ENCODE results near the gene TDRD10.
"Not testable (repeated sequence)": the region's sequence is repeated elsewhere in the genome, so short reads cannot be mapped to it uniquely, and the experiment has no call there.

Gene TDRD10

DNA sequence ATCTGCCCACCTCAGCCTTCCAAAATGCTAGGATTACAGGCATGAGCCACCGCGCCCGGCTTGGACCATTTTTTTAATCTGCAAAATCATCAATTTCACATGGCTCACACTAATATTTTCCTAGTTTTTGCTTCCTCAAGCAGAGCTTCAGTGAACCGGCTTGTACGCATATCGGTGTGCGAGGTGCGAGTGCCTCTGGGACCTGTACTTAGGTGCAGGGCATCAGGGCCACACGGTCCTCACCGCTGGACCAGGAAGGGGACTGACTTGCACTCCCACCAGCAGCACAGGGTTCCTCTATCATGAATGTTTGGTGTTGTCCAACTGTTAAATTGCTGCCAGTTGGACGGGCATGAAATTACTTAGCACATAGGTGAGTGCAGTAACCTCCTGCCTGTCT, 15.6 kb downstream of the TDRD10 start:
- DNase-seq (ENCODE audit: low spot score), result no peak

DNA sequence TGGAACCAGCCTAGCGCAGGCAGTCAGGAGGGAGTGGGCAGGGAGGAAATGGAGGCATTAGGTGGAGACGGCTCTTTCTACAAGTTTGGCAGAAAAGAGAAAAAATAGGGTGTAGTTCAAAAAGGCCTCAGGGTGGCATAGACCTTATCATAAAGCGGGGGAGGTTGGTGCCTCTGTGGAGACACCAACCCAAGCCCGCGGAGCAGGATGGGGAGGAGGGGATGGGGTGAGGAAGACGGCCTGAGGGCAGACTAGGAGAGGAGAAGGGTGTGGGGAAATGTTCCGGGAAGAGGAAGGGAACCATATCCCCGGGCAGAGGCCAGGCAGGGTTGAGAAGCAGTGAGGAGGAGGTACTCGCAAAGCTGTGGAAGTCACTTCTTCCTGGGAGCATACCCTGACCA, 17.6 kb downstream of the TDRD10 start:
- no peak for DNase-seq (ENCODE audit: low spot score)

DNA sequence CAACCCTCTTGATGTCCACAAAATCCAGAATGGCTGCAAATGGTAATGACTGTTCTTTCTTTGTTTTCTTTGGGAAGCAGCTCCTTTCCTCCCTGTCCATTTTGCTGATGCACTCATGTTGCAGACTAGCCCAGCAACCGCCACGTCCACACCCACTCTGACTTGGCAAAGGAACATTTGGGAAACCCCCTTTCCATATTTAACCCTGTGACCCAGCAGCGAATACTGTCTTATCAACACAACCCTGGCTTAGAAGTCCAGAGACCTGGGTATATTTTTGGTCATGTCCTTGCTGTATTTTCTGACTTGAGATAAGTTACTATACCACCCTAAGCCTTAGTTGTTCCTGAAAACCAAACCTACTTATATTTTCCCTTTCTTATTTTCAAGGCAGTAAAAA, 18.3 kb downstream of the TDRD10 start:
- peak; percentile 20 for DNase-seq (ENCODE audit: low spot score)

DNA sequence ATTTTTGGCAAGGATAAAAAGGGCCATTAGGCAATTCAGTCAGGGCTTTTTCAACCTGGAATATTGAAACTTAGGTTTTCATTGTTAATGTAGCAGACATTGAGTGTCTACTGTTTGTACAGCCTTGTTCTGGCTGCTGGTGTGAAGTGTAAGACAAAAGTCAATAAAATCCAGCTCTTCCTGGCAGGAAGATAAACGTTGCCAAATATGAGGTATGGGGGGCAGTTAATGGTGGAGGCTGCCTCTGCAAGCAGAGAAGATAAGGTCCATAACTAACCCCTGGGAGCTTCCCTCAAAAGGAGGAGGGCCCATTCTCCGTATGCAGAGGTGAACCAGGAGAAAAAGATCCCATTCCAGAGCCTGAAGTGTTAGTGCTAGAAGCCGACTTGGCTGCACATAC, 19.7 kb downstream of the TDRD10 start:
- DNase-seq (ENCODE audit: low spot score), result no peak

DNA sequence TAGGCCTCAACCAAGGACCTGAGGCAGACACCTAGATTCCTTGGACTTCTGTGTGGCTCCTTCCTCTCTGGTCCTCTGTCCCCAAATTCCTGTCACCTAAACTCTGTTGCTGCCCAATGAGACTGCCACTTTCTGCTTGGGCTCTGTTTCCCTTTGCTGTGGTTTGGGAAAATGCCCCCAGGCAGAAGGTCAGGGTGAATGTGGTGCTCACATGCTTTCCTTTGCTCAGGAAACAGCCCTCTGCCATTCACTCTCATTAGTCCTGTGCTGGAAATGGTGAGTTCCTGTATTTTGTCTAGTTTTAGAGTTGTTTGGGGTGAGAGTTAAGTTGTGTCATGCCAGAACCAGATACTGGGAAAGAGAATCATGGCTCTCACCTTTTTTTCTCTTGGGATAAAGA, 22.9 kb downstream of the TDRD10 start:
- DNase-seq (ENCODE audit: low spot score), result no peak

DNA sequence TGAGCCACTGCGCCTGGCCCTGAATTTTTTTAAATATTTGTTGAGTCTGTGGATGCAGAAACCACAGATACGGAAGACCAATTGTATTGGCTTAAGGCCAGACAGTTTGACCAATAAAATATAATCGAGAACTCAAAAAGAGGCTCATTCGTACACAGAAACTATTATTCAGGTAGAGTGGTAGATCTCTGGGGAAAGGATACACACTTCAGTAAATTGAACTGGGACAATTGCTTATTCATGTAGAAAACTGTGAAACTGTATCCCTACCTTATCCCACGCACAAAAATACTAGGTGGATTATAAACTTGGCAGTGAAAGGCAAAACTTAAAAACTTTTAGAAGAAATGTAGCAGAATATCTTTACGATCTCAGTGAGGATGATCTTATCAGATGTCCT, 25.2 kb downstream of the TDRD10 start:
- DNase-seq (ENCODE audit: low spot score), result no peak

DNA sequence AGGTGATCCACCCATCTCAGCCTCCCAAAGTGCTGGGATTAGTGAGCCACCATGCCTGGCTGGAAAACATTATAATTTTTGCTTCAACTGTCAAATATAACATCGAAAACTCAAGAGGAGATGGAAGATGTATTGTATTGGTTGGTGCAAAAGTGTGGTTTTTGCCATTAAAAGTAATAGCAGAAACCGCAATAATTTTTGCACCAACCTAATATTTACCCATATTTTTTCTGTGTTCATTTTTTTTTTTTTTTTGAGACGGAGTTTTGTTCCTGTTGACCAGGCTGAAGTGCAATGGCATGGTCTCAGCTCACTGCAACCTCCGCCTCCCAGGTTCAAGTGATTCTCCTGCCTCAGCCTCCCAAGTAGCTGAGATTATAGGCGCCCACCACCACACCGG, 27.3 kb downstream of the TDRD10 start:
- no peak for DNase-seq (ENCODE audit: low spot score)

DNA sequence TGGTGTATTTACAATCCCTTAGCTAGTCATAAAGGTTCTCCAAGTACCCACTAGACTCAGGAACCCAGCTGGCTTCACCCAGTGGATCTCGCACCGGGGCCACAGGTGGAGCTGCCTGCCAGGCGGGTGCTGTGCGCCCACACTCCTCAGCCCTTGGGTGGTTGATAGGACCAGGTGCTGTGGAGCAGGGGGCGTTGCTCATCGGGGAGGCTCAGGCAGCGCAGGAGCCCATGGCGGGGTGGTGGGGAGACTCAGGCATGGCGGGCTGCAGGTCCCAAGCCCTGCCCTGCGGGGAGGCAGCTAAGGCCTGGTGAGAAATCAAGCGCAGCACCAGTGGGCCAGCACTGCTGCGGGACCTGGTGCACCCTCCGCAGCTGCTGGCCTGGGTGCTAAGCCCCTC, 29.9 kb downstream of the TDRD10 start:
- DNase-seq (ENCODE audit: low spot score), result not testable (repeated sequence)

DNA sequence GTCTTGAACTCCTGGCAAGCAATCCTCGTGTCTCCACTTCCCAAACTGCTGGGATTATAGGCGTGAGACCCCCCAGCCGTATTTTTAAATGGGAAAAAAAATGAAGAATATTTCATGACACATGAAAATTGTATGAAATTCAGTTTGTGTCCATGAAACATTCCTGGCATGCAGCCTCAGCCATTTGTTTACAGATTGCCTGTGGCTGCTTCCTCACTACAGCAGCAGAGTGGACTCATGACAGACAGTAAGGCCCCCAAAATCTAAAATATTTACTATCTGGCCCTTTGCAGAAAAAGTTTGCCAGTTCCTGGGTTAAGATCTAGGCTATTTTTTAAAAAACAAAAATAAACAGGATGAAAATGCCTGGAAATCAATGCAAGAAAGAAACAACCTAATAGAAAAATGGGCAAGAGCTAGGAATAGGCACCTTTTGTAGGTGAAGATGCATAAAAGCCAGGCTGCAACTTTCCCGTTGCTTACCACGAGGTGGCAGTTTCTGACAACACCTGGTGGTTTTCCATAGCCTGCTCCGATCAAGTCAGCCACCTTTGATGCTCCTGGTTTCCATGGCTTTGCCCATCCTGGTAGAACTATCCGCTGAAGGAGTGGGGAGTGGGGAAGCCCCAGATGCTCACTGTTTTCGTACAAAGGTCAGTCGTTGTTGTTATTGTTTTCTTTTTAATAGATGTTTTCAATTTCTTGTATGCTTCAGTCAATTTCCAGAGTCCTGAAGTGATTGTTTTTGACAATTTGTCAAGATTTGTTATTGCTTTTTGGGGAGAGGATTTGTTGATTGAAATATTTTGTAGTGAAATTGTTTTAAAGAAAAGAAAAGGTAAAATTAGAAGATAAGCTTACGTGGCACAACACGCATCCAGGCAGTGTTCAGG, 32.2 kb downstream of the TDRD10 start:
- DNase-seq (ENCODE audit: low spot score), result peak; percentile 59

DNA sequence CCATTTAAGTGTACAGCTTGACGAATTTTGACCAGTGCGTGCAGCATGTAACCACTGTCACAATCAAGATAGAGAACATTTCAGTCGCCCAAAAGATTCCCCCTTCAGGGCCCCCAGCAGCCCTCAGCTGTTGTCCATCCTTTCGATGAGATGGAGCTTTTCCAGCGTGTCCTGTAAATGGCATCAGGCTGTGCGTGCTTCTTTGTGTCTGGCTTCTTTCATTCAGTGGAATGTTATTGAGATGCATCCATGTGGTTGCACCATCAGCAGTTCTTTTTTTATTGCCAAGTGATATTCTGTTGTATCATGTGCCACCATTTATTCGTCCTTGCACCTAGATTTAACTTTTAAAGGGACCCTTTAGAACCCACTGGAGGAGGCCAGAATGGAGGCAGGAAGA, 34.6 kb downstream of the TDRD10 start:
- no peak for DNase-seq (ENCODE audit: low spot score)

DNA sequence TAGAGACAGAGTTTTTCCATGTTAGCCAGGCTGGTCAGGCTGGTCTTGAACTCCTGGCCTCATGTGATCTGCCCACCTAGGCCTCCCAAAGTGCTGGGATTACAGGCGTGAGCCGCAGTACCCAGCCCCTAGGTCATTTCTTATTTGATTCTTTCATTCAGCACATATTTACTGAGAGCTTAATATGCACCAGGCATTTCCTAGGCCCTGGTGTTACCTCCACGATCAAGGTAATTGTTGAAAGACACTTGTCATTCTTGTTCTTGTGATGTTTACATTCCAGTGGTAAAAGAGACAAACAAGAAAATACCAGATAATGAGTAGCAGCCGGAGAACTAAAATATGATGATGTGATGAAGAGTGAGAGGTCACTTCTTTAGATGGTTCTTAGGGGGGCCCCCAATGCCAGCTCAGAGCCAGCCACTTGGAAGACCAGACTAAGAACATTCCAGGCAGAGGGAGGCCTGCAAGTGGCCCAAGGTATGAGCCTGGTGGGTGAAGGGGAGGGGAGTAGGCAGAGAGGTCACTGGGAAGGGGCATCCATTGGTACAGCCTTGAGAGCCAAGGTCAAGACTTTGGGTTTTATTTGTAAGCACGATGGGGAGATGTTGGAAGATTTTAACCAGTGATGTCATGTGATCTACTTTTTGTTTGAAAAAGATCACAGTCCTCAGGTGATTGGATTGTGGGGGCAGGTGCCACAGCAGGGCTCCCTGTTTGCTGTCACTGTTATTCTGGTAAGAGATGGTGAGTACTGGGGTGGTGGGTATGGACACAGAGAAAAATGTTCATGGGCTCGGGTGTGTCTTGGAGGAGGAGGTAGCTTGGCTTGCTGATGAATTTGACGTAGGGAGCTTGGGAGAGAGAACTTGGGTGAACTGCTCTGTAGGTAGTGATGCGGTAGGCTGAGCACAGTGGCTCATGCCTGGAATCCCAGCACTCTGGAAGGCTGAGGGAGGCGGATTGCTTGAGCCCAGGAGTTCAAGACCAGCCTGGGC, 37.8 kb downstream of the TDRD10 start:
- no peak for DNase-seq (ENCODE audit: low spot score)

DNA sequence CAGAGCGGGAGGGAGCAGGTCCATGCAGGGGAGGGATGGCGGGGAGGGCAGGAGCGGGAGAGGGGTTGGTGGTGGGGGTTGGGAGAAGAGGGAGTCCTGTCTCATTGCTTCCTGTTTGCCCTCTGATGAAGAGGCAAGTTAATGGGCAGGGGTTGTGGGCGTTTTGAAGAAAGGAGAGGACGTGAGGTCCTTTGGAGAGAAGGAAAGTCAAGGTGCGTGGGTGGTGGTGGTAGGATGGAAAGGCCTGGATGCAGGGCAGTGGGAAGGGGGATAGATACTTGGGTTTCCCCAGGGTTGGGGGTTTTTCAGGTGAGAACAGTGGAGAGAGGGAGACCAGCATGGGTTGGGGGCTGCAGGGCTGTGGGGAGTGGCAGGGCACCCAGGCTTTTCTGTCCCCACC, 39.2 kb downstream of the TDRD10 start:
- no peak for DNase-seq (ENCODE audit: low spot score)

DNA sequence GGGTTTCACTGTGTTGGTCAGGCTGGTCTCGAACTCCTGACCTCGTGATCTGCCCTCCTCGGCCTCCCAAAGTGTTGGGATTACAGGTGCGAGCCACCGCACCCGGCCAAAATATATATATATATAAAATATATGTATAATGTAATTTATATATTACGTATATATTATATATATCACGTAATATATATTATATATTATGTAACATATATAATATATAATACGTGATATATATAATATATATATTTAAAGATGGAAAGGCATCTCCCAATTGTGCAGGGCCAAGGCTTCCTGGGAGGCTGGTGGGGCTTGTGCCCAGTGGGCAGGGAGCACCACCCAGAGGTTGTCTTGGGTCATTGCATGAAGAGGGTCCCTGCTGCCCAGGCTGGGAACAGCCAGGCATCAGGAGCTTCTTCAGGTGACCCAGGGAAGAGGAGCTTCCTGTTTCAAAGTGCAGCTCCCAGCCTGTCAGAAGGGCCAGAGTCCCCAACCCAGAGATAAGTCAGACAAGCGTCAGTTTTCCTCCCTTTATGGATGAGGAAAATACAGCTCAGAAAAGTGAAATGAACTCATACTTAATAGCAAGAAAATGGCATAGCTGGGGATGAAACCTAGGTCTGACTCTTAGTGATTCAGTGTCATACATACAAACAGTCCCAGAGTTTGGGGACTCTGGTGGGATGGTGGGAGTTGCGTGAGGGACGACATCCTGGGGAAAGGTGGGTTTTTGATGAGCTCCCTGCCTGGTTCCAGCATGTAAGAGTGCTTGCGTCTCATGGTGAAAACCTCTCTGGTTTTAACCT, 44.4 kb downstream of the TDRD10 start:
- peak; percentile 75 for DNase-seq (ENCODE audit: low spot score)

DNA sequence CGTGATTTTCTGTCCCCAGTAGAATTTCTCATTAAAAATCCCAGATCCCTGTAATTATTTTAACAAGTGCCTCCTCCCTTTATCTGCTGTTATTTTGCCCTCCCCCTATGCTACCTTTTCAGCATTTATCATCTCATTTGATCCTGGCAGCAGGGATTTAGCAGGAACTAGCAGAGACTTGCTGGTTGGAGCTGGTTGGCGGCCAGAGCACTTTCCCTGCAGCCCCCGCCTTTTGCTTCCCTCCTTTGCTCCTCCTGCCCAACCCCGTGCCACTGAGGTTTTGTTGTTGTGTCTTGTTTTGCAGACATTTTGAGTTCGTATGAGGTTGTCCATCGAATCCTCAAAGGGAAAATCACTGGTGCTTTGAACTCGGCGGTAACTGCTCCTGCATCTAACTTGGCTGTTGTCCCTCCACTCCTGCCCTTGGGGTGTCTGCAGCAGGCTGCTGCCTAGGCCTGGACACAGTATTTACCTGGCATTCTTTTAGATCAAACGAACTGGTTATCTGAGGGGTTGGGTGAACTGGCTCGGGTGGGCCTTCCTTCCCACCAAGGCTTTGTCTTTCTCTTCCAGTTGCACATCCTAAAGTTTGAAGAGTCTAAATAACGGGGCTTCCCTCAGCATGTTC, 45.2 kb downstream of the TDRD10 start:
- no peak for DNase-seq (ENCODE audit: low spot score)

DNA sequence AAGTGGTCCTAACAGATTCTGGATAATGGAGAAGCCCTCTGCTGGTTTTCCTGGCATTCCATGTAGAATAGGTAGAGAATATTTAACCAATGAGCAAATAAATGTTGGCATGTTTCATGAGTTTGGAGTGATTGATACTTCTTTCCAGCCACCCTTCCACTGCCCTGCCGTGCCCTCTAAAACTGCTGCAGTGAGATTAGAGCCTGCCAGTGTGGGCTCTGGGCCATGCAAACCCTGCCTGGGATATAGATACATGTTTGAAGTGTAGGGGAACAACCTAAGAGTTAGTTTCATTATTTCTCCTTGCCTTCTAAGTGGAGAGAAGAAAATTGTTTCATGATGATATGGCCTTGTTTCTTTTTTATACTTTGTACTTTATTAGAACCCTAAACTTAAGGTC, 46.0 kb downstream of the TDRD10 start:
- DNase-seq (ENCODE audit: low spot score), result no peak

DNA sequence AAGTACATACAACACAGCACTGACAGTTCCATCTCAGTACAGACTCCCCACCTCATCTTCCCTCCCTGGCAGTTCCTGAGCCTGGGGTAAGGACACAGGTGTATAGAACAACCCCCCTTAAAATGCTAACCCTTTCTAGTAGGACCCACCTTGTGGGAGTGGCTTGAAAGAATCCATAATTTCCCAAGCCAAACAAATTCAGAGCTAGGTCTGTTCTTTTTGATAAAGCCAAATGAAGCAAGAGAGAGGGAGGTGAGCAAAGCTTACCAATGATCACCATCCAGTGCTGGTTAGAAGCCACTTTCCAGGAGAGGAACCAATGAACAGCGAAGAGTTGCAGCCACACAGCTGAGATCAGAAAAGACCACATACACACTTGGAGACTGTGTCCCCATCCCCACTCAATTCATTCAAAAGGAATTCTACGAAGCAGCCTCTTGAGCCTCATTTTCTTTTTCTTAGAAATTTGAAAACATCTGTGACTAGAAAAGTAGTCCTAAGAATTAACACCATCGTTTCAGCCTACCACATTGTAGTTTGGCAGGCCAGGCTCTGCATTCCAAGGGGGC, 47.3 kb downstream of the TDRD10 start:
- DNase-seq (ENCODE audit: low spot score), result no peak

DNA sequence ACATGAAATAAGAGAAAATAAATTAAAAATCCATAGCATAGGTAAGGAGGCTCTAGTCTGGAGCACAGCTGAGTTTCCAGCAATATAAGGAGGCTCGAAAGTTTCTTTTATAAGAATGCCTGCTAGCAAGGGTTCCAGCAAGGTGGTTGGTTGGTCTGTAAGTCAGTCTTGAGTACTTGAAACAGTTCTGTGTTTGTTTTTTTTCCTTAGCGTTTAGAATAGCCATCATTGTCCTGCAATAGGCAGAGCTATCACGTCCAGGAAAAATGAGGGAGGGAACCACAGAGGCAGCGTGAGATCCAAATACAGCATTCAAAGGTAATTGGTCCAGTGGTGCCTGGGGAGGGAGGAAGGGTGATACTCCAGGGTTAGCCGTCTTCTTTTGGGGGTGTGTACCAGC, 48.1 kb downstream of the TDRD10 start:
- no peak for DNase-seq (ENCODE audit: low spot score)

DNA sequence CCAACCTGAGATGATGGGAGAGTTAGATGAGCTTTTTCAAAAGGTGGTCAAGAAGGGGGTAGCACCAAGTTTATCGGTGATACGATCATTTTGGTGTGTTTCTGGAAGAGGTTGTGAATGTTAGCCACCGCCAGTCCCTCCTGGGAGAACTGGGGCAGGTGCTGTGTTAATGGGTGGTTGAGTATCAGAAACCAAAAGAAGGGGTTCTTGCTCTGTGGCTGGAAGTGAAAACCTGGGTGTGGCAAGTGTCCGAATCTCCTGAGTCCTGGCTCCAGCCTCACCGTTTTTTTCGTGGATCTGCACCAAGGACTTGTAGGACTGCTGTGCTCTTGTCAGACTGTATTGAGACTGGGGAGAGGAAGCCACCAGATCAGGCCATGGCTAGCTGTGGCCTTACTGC, 48.6 kb downstream of the TDRD10 start:
- DNase-seq (ENCODE audit: low spot score), result no peak

DNA sequence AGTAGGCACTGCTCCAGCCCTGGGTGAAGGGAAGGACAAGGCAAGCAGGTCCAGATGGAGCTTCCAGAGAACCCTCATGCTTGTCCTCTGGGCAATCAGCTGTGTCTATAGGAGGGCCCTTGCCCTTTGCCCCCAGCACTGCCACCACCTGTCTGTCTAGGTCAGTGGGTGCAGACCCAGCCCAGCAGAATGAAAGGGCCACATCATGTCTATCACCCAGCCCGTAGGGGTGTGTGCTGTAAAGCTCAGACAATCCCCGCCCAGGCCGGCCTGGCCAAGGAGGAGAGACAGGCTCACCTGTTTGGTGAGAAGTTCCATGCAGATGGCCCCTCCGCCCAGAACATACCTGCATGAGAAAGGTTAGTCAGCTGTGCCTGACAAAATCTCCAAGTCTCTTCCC, 49.5 kb downstream of the TDRD10 start:
- DNase-seq (ENCODE audit: low spot score), result no peak

DNA sequence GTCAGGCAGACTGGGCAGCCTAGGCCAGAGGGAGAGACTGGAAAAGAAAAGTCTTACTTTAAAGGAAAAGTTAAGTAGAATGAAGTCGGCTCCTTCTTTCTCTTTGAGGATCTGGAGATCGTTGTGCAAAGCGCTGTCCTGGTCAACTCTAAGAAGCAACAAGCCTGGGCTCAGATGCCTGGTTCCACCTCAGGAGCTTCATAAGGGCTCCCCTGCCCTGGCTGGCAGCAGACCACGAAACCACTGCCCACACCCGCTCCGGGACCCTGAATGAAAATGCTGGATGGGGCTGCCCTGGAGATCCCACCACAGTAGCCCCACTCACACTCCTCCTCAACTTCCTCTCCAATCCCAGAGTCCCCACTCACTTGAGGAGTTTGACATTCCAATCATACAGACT, 50.0 kb downstream of the TDRD10 start:
- DNase-seq (ENCODE audit: low spot score), result no peak

Measured in kidney tubule cell (primary cell).